ENCODE results near the gene SLC39A9.

SLC39A9 gene

GRCh38 chr14:69484444-69485314 lies 86.2 kb downstream of the SLC39A9 start, which contains the start of gene PLEKHD1:
Gene PLEKHD1 (plus strand): TSS chr14:69484728. CDS start chr14:69484966, 238 bp downstream.
- peak within 1 kb of the TSS; percentile 89 for H2AFZ ChIP-seq (ENCODE audit: low read length)
- H2BK5ac ChIP-seq (ENCODE audit: low read length): no peak within 1 kb of the TSS
- no peak within 1 kb of the TSS for H4K8ac ChIP-seq (ENCODE audit: low read depth, low read length)
- no peak within 1 kb of the TSS for H3K4ac ChIP-seq (ENCODE audit: low read length)
- H3K79me1 ChIP-seq (ENCODE audit: low read depth, low read length): peaks cover 2% of the 10 kb centered on the region
- no peak within 1 kb of the TSS for H3K27ac ChIP-seq (replicated peaks; ENCODE audit: low read length)
- H3K4me2 ChIP-seq (ENCODE audit: insufficient read depth, low read length, poor library complexity, severe bottlenecking): peak within 1 kb of the TSS; percentile 100
- H2AK5ac ChIP-seq (ENCODE audit: low read depth, low read length): peak within 1 kb of the TSS; percentile 56
- peak within 1 kb of the TSS; percentile 88 for H3K18ac ChIP-seq (ENCODE audit: low read length)
- H3K14ac ChIP-seq (ENCODE audit: low read length): peak within 1 kb of the TSS; percentile 38
- no peak within 1 kb of the TSS for H2BK120ac ChIP-seq (ENCODE audit: low read depth, low read length)
- H4K91ac ChIP-seq (ENCODE audit: low read depth, low read length, poor library complexity): no peak within 1 kb of the TSS
- peak within 1 kb of the TSS; percentile 66 for H3K23ac ChIP-seq (ENCODE audit: low read depth, low read length, poor library complexity)
- peak within 1 kb of the TSS; percentile 82 for H3K9ac ChIP-seq (ENCODE audit: low read depth, low read length, poor library complexity)
- no peak within 1 kb of the TSS for H2BK12ac ChIP-seq (ENCODE audit: low read length)
- H3K4me1 ChIP-seq (ENCODE audit: control insufficient read depth in 2 of 2, insufficient read depth in 1 of 2, low read depth in 1 of 2, low read length in 2 of 2): peaks cover 10 to 28% of the 10 kb centered on the region in 2 donors
- WGBS, 2 donors (ENCODE audit: extremely low coverage in 2 of 2, insufficient read length in 2 of 2, insufficient replicate concordance in 1 of 2): no CpG with 5 or more reads among the region's 86 CpGs
- no peaks in the 10 kb centered on the region for H3K36me3 ChIP-seq (replicated peaks in 1 of 2; ENCODE audit: control insufficient read depth in 2 of 2, insufficient read depth in 2 of 2, low read length in 2 of 2)
- peak; percentile 45 for DNase-seq (ENCODE audit: low spot score)
- peaks cover 19 to 78% (median 47%) of the 10 kb centered on the region in 3 experiments for H3K27me3 ChIP-seq (ENCODE audit: control insufficient read depth in 3 of 3, insufficient read depth in 3 of 3, low read depth in 1 of 3, low read length in 3 of 3)
- peak within 1 kb of the TSS; percentile 28 to 82 for H3K4me3 ChIP-seq (ENCODE audit: low read length in 2 of 2)
- H2BK15ac ChIP-seq (ENCODE audit: low read length): peak within 1 kb of the TSS; percentile 59
- peaks cover 0 to 6% of the 10 kb centered on the region in 2 donors for H3K9me3 ChIP-seq (replicated peaks in 1 of 2; ENCODE audit: control insufficient read depth in 2 of 2, insufficient read depth in 1 of 2, low read depth in 1 of 2, low read length in 2 of 2)

- Histone ChIP-seq H3K27ac (replicated peaks; ENCODE audit: low read length) (no peak overlapping the region), H3K36me3 (replicated peaks in 1 of 2; ENCODE audit: control insufficient read depth in 2 of 2, insufficient read depth in 2 of 2, low read length in 2 of 2) (no peaks in the 10 kb centered on the region), H3K9me3 (replicated peaks in 1 of 2; ENCODE audit: control insufficient read depth in 2 of 2, insufficient read depth in 1 of 2, low read depth in 1 of 2, low read length in 2 of 2) (peaks cover 0 to 6% of the 10 kb centered on the region in 2 donors), H3K4me1 (ENCODE audit: control insufficient read depth in 2 of 2, insufficient read depth in 1 of 2, low read depth in 1 of 2, low read length in 2 of 2) (peaks cover 10 to 28% of the 10 kb centered on the region in 2 donors), H3K9ac (ENCODE audit: low read depth, low read length, poor library complexity) (no peak overlapping the region), H2BK5ac (ENCODE audit: low read length) (no peak overlapping the region), H2BK12ac (ENCODE audit: low read length) (no peak overlapping the region), H2AFZ (ENCODE audit: low read length) (peak overlapping the region; percentile 89), H3K79me1 (ENCODE audit: low read depth, low read length) (peaks cover 2% of the 10 kb centered on the region), H4K8ac (ENCODE audit: low read depth, low read length) (no peak overlapping the region), H3K18ac (ENCODE audit: low read length) (peak overlapping the region; percentile 88), H3K4ac (ENCODE audit: low read length) (no peak overlapping the region), H2BK120ac (ENCODE audit: low read depth, low read length) (no peak overlapping the region), H3K4me3 (ENCODE audit: low read length in 2 of 2) (no peak overlapping the region), H2BK15ac (ENCODE audit: low read length) (peak overlapping the region; percentile 59), H3K23ac (ENCODE audit: low read depth, low read length, poor library complexity) (peak overlapping the region; percentile 66), H4K91ac (ENCODE audit: low read depth, low read length, poor library complexity) (no peak overlapping the region), H3K14ac (ENCODE audit: low read length) (peak overlapping the region; percentile 38), H2AK5ac (ENCODE audit: low read depth, low read length) (peak overlapping the region; percentile 56), H3K27me3 (ENCODE audit: control insufficient read depth in 3 of 3, insufficient read depth in 3 of 3, low read depth in 1 of 3, low read length in 3 of 3) (peaks cover 19 to 72% (median 47%) of the 10 kb centered on the region in 3 experiments), H3K4me2 (ENCODE audit: insufficient read depth, low read length, poor library complexity, severe bottlenecking) (peak overlapping the region; percentile 100)
- no peak for DNase-seq (ENCODE audit: low spot score)
- no CpG with 5 or more reads among the region's 11 CpGs for WGBS, 2 donors (ENCODE audit: extremely low coverage in 2 of 2, insufficient read length in 2 of 2, insufficient replicate concordance in 1 of 2)
These were observed 86.8 kb downstream of the SLC39A9 start for GRCh38 chr14:69485315-69485660.

GRCh38 chr14:69485701-69486100 lies 87.2 kb downstream of the SLC39A9 start:
- no CpG with 5 or more reads among the region's 6 CpGs for WGBS, 2 donors (ENCODE audit: extremely low coverage in 2 of 2, insufficient read length in 2 of 2, insufficient replicate concordance in 1 of 2)
- H2BK12ac ChIP-seq (ENCODE audit: low read length): no peak overlapping the region

GRCh38 chr14:69487226-69487625 lies 88.7 kb downstream of the SLC39A9 start:
- no peak overlapping the region for H3K9ac ChIP-seq (ENCODE audit: low read depth, low read length, poor library complexity)

More at GRCh38 chr14:69485701-69486100, 87.2 kb downstream of the SLC39A9 start:
- Histone ChIP-seq H3K18ac (ENCODE audit: low read length) (no peak overlapping the region), H2BK120ac (ENCODE audit: low read depth, low read length) (no peak overlapping the region), H3K14ac (ENCODE audit: low read length) (no peak overlapping the region), H3K9ac (ENCODE audit: low read depth, low read length, poor library complexity) (no peak overlapping the region), H2AK5ac (ENCODE audit: low read depth, low read length) (no peak overlapping the region), H4K8ac (ENCODE audit: low read depth, low read length) (no peak overlapping the region), H3K27me3 (ENCODE audit: control insufficient read depth in 3 of 3, insufficient read depth in 3 of 3, low read depth in 1 of 3, low read length in 3 of 3) (peaks cover 19 to 69% (median 47%) of the 10 kb centered on the region in 3 experiments), H3K4me1 (ENCODE audit: control insufficient read depth in 2 of 2, insufficient read depth in 1 of 2, low read depth in 1 of 2, low read length in 2 of 2) (peaks cover 10 to 28% of the 10 kb centered on the region in 2 donors), H3K4me3 (ENCODE audit: low read length in 2 of 2) (no peak overlapping the region), H3K36me3 (replicated peaks in 1 of 2; ENCODE audit: control insufficient read depth in 2 of 2, insufficient read depth in 2 of 2, low read length in 2 of 2) (no peaks in the 10 kb centered on the region), H3K4ac (ENCODE audit: low read length) (no peak overlapping the region), H3K9me3 (replicated peaks in 1 of 2; ENCODE audit: control insufficient read depth in 2 of 2, insufficient read depth in 1 of 2, low read depth in 1 of 2, low read length in 2 of 2) (peaks cover 0 to 6% of the 10 kb centered on the region in 2 donors), H3K23ac (ENCODE audit: low read depth, low read length, poor library complexity) (no peak overlapping the region), H2AFZ (ENCODE audit: low read length) (no peak overlapping the region), H3K27ac (replicated peaks; ENCODE audit: low read length) (no peak overlapping the region), H2BK5ac (ENCODE audit: low read length) (no peak overlapping the region), H3K79me1 (ENCODE audit: low read depth, low read length) (peaks cover 2% of the 10 kb centered on the region), H3K4me2 (ENCODE audit: insufficient read depth, low read length, poor library complexity, severe bottlenecking) (no peak overlapping the region), H4K91ac (ENCODE audit: low read depth, low read length, poor library complexity) (no peak overlapping the region), H2BK15ac (ENCODE audit: low read length) (no peak overlapping the region)
- no peak for DNase-seq (ENCODE audit: low spot score)

More at GRCh38 chr14:69487226-69487625, 88.7 kb downstream of the SLC39A9 start:
- Histone ChIP-seq H3K4me3 (ENCODE audit: low read length in 2 of 2) (no peak overlapping the region), H3K18ac (ENCODE audit: low read length) (no peak overlapping the region), H3K9me3 (replicated peaks in 1 of 2; ENCODE audit: control insufficient read depth in 2 of 2, insufficient read depth in 1 of 2, low read depth in 1 of 2, low read length in 2 of 2) (peaks cover 0 to 6% of the 10 kb centered on the region in 2 donors), H2BK120ac (ENCODE audit: low read depth, low read length) (no peak overlapping the region), H4K8ac (ENCODE audit: low read depth, low read length) (no peak overlapping the region), H3K27ac (replicated peaks; ENCODE audit: low read length) (peak overlapping the region; percentile 18), H3K23ac (ENCODE audit: low read depth, low read length, poor library complexity) (no peak overlapping the region), H2BK15ac (ENCODE audit: low read length) (no peak overlapping the region), H3K27me3 (ENCODE audit: control insufficient read depth in 3 of 3, insufficient read depth in 3 of 3, low read depth in 1 of 3, low read length in 3 of 3) (peaks cover 19 to 58% (median 40%) of the 10 kb centered on the region in 3 experiments), H2BK5ac (ENCODE audit: low read length) (no peak overlapping the region), H2BK12ac (ENCODE audit: low read length) (no peak overlapping the region), H3K4me2 (ENCODE audit: insufficient read depth, low read length, poor library complexity, severe bottlenecking) (no peak overlapping the region), H3K4ac (ENCODE audit: low read length) (no peak overlapping the region), H3K4me1 (ENCODE audit: control insufficient read depth in 2 of 2, insufficient read depth in 1 of 2, low read depth in 1 of 2, low read length in 2 of 2) (peaks cover 10 to 28% of the 10 kb centered on the region in 2 donors), H3K36me3 (replicated peaks in 1 of 2; ENCODE audit: control insufficient read depth in 2 of 2, insufficient read depth in 2 of 2, low read length in 2 of 2) (no peaks in the 10 kb centered on the region), H4K91ac (ENCODE audit: low read depth, low read length, poor library complexity) (no peak overlapping the region), H3K14ac (ENCODE audit: low read length) (no peak overlapping the region), H2AFZ (ENCODE audit: low read length) (peak overlapping the region; percentile 51), H3K79me1 (ENCODE audit: low read depth, low read length) (peaks cover 2% of the 10 kb centered on the region), H2AK5ac (ENCODE audit: low read depth, low read length) (no peak overlapping the region)
- DNase-seq (ENCODE audit: low spot score): peak; percentile 30
- WGBS, 2 donors (ENCODE audit: extremely low coverage in 2 of 2, insufficient read length in 2 of 2, insufficient replicate concordance in 1 of 2): no CpG with 5 or more reads among the region's 4 CpGs

Data from neuronal stem cell (in vitro differentiated cells).